Hepatocyte (in vitro differentiated cells): ENCODE results near the gene ATF7.
"Not testable (repeated sequence)": the region's sequence is repeated elsewhere in the genome, so short reads cannot be mapped to it uniquely, and the experiment has no call there.

Source experiments
- EZH2phosphoT487 ChIP-seq: fragments of 200-600 bp; sonication (generic); IDR thresholded peaks from one replicate; pipeline ENCODE4 v1.6.1; 2018; ENCODE audit warnings: antibody characterized with exemption, mild to moderate bottlenecking, low read depth, moderate library complexity; ENCODE audit not compliant: unreplicated experiment, severe bottlenecking
- TF ChIP-seq, protein P1 (sequence below): fragments of 200-600 bp; sonication (generic); IDR thresholded peaks from 2 replicates; pipeline ENCODE4 v1.5.1; 2016; ENCODE audit warnings: antibody characterized with exemption, mild to moderate bottlenecking; ENCODE audit not compliant: poor library complexity

GRCh38 chr12:53598971-53599370, 27.2 kb downstream of the ATF7 start:
- not testable (repeated sequence) for TF ChIP-seq EZH2phosphoT487
- TF ChIP-seq, protein P1, sequence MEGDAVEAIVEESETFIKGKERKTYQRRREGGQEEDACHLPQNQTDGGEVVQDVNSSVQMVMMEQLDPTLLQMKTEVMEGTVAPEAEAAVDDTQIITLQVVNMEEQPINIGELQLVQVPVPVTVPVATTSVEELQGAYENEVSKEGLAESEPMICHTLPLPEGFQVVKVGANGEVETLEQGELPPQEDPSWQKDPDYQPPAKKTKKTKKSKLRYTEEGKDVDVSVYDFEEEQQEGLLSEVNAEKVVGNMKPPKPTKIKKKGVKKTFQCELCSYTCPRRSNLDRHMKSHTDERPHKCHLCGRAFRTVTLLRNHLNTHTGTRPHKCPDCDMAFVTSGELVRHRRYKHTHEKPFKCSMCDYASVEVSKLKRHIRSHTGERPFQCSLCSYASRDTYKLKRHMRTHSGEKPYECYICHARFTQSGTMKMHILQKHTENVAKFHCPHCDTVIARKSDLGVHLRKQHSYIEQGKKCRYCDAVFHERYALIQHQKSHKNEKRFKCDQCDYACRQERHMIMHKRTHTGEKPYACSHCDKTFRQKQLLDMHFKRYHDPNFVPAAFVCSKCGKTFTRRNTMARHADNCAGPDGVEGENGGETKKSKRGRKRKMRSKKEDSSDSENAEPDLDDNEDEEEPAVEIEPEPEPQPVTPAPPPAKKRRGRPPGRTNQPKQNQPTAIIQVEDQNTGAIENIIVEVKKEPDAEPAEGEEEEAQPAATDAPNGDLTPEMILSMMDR = not testable (repeated sequence)
